HepG2 (cell line): ENCODE data around the gene KCNAB3. TPM values are rescaled to one million over a fixed set of nuclear protein-coding genes. Genes with fewer than 3 reads are reported as not detected.

ENCODE experiments used
- ATAC-seq: fragments of 200-7000 bp; cut with Tn5 transposase; 3 replicates; pipeline ENCODE4 v1.9.1; 2020; ENCODE audit warnings: mild to moderate bottlenecking, moderate library complexity
- BruUV-seq: library from RNA; stranded (reverse); fragments of 400-500 nt; replicated peaks from 2 replicates; lab custom pipeline; 2021; lab: Mats Ljungman, UMichigan
- CTCF ChIA-PET: fragments of 300-600 bp; formaldehyde crosslinking; extraction: SDS; loops from one replicate; lab custom pipeline; 2021; ENCODE audit warnings: low total read pairs, inconsistent platforms, low intra/inter-chr PET ratio; lab: Yijun Ruan, JAX
- POLR2A ChIA-PET: fragments of 350-600 bp; sonication (Branson Sonifier 250); formaldehyde crosslinking; loops from one replicate; lab custom pipeline; 2020; ENCODE audit warnings: antibody characterized with exemption, inconsistent platforms; lab: Yijun Ruan, JAX
- DNase-seq: peaks from one replicate; pipeline ENCODE4 v3.0.0-alpha.2; 2015; ENCODE audit warnings: low spot score
- FAIRE-seq: peaks from 3 replicates; lab custom pipeline; 2011; peaks lifted over from hg19 to GRCh38; lab: Jason Lieb, UNC
- H2AFZ ChIP-seq: one replicate; pipeline ENCODE4 v1.6.1; 2011; ENCODE audit warnings: low read length, inconsistent platforms
- H3K27ac ChIP-seq: fragments of 300-600 bp; 3 replicates; pipeline ENCODE4 v1.8.0; 2011; ENCODE audit warnings: mixed run types, mild to moderate bottlenecking, mixed read lengths, low read length, inconsistent platforms; ENCODE audit not compliant: insufficient read depth; ENCODE audit errors: extremely low read length
- H3K27me3 ChIP-seq, 2 experiments: fragments of 200-600 bp in 1 of 2; 2 replicates in 1 of 2; 3 replicates in 1 of 2; pipeline versions ENCODE4 v1.6.0 to v1.8.0; 2011; ENCODE audit warnings: low read length in 2 of 2, mild to moderate bottlenecking in 2 of 2, moderate library complexity in 2 of 2, inconsistent platforms in 1 of 2; ENCODE audit not compliant: insufficient read depth in 2 of 2, control insufficient read depth in 1 of 2
- H3K36me3 ChIP-seq, 2 experiments: fragments of 200-600 bp in 1 of 2; replicated peaks in 1 of 2; 2 replicates in 1 of 2; 3 replicates in 1 of 2; pipeline versions ENCODE4 v1.5.1 to v1.8.0; 2011; ENCODE audit warnings: low read length in 2 of 2, inconsistent platforms in 1 of 2; ENCODE audit not compliant: insufficient read depth in 2 of 2, control insufficient read depth in 1 of 2
- H3K4me1 ChIP-seq: 2 replicates; pipeline ENCODE4 v1.5.1; 2012; ENCODE audit warnings: low read length, inconsistent platforms; ENCODE audit not compliant: insufficient read depth
- H3K4me2 ChIP-seq: 2 replicates; pipeline ENCODE4 v1.6.0; 2011; ENCODE audit warnings: low read depth, low read length, inconsistent platforms
- H3K4me3 ChIP-seq, 3 experiments: fragments of 200-600 bp in 1 of 3; sonication (generic), shearing (Covaris generic) in 1 of 3; replicated peaks in 1 of 3; 2 replicates each; pipeline ENCODE4 v1.5.1; 2011 to 2016; ENCODE audit warnings: low read length in 3 of 3, inconsistent platforms in 2 of 3, low read depth in 2 of 3, mild to moderate bottlenecking in 2 of 3, control low read depth in 1 of 3, mixed read lengths in 1 of 3; ENCODE audit not compliant: insufficient read depth in 1 of 3
- H3K79me2 ChIP-seq: one replicate; pipeline ENCODE4 v1.6.1; 2011; ENCODE audit warnings: low read length, inconsistent platforms; ENCODE audit not compliant: insufficient read depth
- H3K9ac ChIP-seq: 2 replicates; pipeline ENCODE4 v1.6.0; 2011; ENCODE audit warnings: mild to moderate bottlenecking, low read depth, low read length, inconsistent platforms; ENCODE audit not compliant: insufficient read depth
- H3K9me3 ChIP-seq: 2 replicates; pipeline ENCODE4 v1.5.1; 2012; ENCODE audit warnings: mild to moderate bottlenecking, low read length
- H4K20me1 ChIP-seq: 2 replicates; pipeline ENCODE4 v1.6.0; 2011; ENCODE audit warnings: inconsistent platforms, mild to moderate bottlenecking, low read length, moderate library complexity; ENCODE audit not compliant: insufficient read depth
- KLF13 ChIP-seq: sonication (generic); formaldehyde crosslinking; IDR thresholded peaks from 2 replicates; pipeline ENCODE4 v1.4.0; 2020; ENCODE audit warnings: mild to moderate bottlenecking, missing genetic modification reagents
- MAFF ChIP-seq: IDR thresholded peaks from 2 replicates; pipeline ENCODE4 v1.6.1; 2011; ENCODE audit warnings: low read depth, low read length, improper control_type of control experiment
- MAFK ChIP-seq, 2 experiments: IDR thresholded peaks in 1 of 2; conservative IDR thresholded peaks in 1 of 2; 2 replicates each; pipeline ENCODE4 v1.6.1; 2011; ENCODE audit warnings: improper control_type of control experiment in 2 of 2, low read length in 2 of 2
- ZNF276 ChIP-seq: sonication (generic); formaldehyde crosslinking; IDR thresholded peaks from 2 replicates; pipeline ENCODE4 v1.4.0; 2020; ENCODE audit warnings: mild to moderate bottlenecking, low read depth, missing genetic modification reagents
- ZNF672 ChIP-seq: sonication (generic); formaldehyde crosslinking; IDR thresholded peaks from 2 replicates; pipeline ENCODE4 v1.8.1; 2022; ENCODE audit warnings: missing genetic modification reagents
- WGBS: methylation state at CpG from one replicate; pipeline ENCODE4 v1.1.6; 2017; ENCODE audit warnings: low lambda C conversion rate; 5-methylcytosine and 5-hydroxymethylcytosine counted together
- in situ Hi-C: cut with HindIII; loops from 2 replicates; pipeline ENCODE4 v1.10.0; 2017; ENCODE audit warnings: low pct_unique_long_range_greater_than_20kb; ENCODE audit not compliant: extremely low pct_ligation_motif_present
- intact Hi-C: fragments of 100-400 bp; cut with micrococcal nuclease; formaldehyde crosslinking; loops from one replicate; pipeline ENCODE4 v1.10.0; 2022; ENCODE audit not compliant: unreplicated experiment
- polyA plus RNA-seq, 8 experiments: library from polyadenylated mRNA; depleted of rRNA in 3 of 8; stranded (reverse) in 7 of 8; unstranded in 1 of 8; fragments of >200 nt; fragmentation: Illumina TruSeq in 4 of 8; extraction: Trizol in 4 of 8; gene quantifications; 2 replicates each; pipeline versions ENCODE4 v1.2.1 to v1.2.3, GENCODE V29; 2011 to 2016; ENCODE audit warnings: low read depth in 4 of 8, missing spikeins in 1 of 8, mixed read lengths in 1 of 8; ENCODE audit not compliant: insufficient read depth in 1 of 8
- total RNA-seq, 5 experiments: library from RNA; depleted of rRNA; stranded (reverse); fragments of >200 nt; fragmentation: Illumina TruSeq; extraction: Trizol; gene quantifications; 2 replicates each; pipeline ENCODE4 v1.2.3, GENCODE V29; 2016; ENCODE audit warnings: low read depth in 1 of 5

The KCNAB3 gene
- total and polyA plus RNA-seq, 2 of the 13 experiments (the other 11 are each of a cell fraction or from before 2014, with no cell fraction given): 0.29 to 0.88 TPM

- H3K9me3 ChIP-seq: no peaks in the 10 kb centered on the region
- DNase-seq: no peak
- CTCF ChIA-PET: no interaction called here
- intact Hi-C loops: no loop called here
- H3K27ac ChIP-seq: no peak overlapping the region
- FAIRE-seq: no peak
- ATAC-seq: no peak
- H3K4me2 ChIP-seq: no peak overlapping the region
- H3K27me3 ChIP-seq: peaks cover 1 to 5% of the 10 kb centered on the region in 2 experiments; a peak in 1 of 5 replicates
- H3K79me2 ChIP-seq: no peaks in the 10 kb centered on the region
- no peak overlapping the region for H3K4me3 ChIP-seq
- in situ Hi-C loops: no loop called here
- peaks cover 21% of the 10 kb centered on the region for H3K4me1 ChIP-seq
- H3K9ac ChIP-seq: no peak overlapping the region
- POLR2A ChIA-PET: no interaction called here
- WGBS: 90% methylated on average over 7 of the region's 7 CpGs
- H4K20me1 ChIP-seq: no peaks in the 10 kb centered on the region
- H3K36me3 ChIP-seq: no peaks in the 10 kb centered on the region
- BruUV-seq: no TSS peak
- H2AFZ ChIP-seq: no peak overlapping the region
- no peak for TF ChIP-seq ZNF276
- peak; percentile 6 to 58; a peak in 2 of 4 replicates for TF ChIP-seq MAFK (conservative IDR thresholded peaks at IDR 0.05 in 1 of 2, IDR thresholded peaks at IDR 0.05 in 1 of 2; ENCODE audit: low read length in 2 of 2)
- 0 out of 2 replicates have a peak, but pooled peaks have one; percentile 17 for TF ChIP-seq MAFF
Observed at GRCh38 chr17:7878234-7878633, 51.4 kb downstream of the KCNAB3 start.

- CTCF ChIA-PET: no interaction called here
- Histone ChIP-seq H3K4me1 (peaks cover 11% of the 10 kb centered on the region), H3K9me3 (no peaks in the 10 kb centered on the region), H3K9ac (no peak overlapping the region), H3K27ac (no peak overlapping the region), H3K4me2 (no peak overlapping the region), H3K36me3 (no peaks in the 10 kb centered on the region), H3K4me3 (no peak overlapping the region), H2AFZ (no peak overlapping the region), H3K27me3 (no peaks in the 10 kb centered on the region), H4K20me1 (no peaks in the 10 kb centered on the region), H3K79me2 (no peaks in the 10 kb centered on the region)
- intact Hi-C loops (no loop called here), in situ Hi-C loops (no loop called here)
- 73% methylated on average over 2 of the region's 2 CpGs for WGBS
- POLR2A ChIA-PET: interaction anchor here (0.7 kb wide), 1 partner anchor 11 kb away, joined by 3 read pairs; no protein-coding TSS in a partner anchor
- DNase-seq: no peak
- TF ChIP-seq KLF13 (CRISPR knock-in tag) (no peak), ZNF672 (CRISPR knock-in tag) (no peak)
- no peak for FAIRE-seq
- ATAC-seq: no peak
- no TSS peak for BruUV-seq
Observed at GRCh38 chr17:7875804-7876370, 53.8 kb downstream of the KCNAB3 start.
